Stimulated activated CD8-positive, alpha-beta memory T cell treated with anti-CD3 and anti-CD28 coated beads, Interleukin-7, amount 100 ng/mL, for 1 hour (primary cell): ENCODE results near the gene SPSB1.
"Not testable (repeated sequence)": the region's sequence is repeated elsewhere in the genome, so short reads cannot be mapped to it uniquely, and the experiment has no call there.

Source experiments
- DNase-seq, 2 donors: peaks; one replicate each; pipeline ENCODE4 v3.0.0-alpha.2; 2020; ENCODE audit warnings: low read depth in 2 of 2

SPSB1 gene

DNA sequence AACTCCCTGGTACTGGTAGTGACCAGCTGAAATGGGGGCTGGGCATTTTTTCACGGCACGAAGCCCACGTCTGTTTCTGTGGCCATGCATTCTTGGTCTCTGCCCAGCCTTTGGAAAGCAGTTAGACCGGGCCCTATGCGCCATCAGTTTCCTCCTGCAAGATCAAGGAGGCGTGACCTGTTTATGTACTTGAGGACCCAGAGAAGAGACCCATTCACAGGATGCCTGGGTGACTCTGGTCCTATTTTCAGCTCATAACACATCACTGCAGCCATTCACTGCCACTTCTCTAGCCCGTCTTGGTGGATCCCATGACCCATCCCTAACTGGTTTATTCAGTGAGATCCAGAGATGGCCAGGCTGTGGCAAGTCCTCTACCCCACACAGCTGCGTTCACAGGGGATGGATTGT is 70.4 kb downstream of the SPSB1 start:
- no peak for DNase-seq

DNA sequence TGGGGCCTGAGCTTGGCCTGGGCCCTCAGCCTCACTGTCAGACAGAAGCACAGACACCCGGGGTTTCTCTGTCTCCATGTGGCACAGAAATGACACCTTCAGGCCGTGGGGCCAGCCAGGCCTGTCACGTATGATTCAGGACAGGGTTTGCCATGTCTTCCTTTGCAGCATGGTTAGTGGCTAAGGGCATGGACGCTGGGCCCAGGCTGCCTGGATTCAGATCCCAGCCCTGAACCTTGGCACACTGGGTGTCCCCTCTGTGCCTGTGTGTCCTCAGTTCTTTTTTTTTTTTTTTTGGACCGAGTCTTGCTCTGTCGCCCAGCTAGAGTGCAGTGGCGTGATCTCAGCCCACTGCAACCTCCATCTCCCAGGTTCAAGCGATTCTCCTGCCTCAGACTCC is 73.6 kb downstream of the SPSB1 start:
- DNase-seq, result no peak

- DNase-seq, result no peak
These were observed 74.5 kb downstream of the SPSB1 start for GRCh38 chr1:9366943-9367780.

GRCh38 chr1:9367806-9368205 is 75.1 kb downstream of the SPSB1 start:
- DNase-seq, result no peak

- no peak for DNase-seq
These were observed 75.7 kb downstream of the SPSB1 start for GRCh38 chr1:9368356-9368755.

GRCh38 chr1:9369964-9370788 is 77.5 kb downstream of the SPSB1 start:
- DNase-seq, result no peak

- no peak for DNase-seq
These were observed 78.8 kb downstream of the SPSB1 start for GRCh38 chr1:9371391-9371935.

- DNase-seq, result no peak
These were observed 79.3 kb downstream of the SPSB1 start for GRCh38 chr1:9371951-9372350.

GRCh38 chr1:9373619-9374018 is 80.9 kb downstream of the SPSB1 start:
- DNase-seq, result no peak

GRCh38 chr1:9374748-9375341 is 82.2 kb downstream of the SPSB1 start:
- no peak for DNase-seq

DNA sequence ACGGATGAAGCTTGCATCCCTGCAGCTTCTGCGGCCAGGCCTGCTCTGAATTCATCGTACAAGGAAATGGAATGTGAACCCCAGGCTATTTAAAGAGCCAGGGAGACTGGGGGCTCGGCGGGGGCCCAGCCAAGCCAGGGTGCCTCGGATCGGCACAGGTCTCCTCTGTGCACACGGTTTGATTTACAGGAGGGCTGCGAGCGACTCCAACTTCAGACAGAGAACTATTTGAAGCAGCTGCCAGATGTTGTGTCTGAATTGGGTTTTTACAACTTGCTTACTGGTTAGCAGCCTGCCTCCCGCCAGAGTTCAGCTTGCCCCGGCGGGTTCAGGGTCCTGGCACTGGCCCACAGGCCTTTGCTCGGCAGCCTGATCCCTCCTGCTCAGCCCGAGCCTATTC is 83.2 kb downstream of the SPSB1 start:
- no peak for DNase-seq

DNA sequence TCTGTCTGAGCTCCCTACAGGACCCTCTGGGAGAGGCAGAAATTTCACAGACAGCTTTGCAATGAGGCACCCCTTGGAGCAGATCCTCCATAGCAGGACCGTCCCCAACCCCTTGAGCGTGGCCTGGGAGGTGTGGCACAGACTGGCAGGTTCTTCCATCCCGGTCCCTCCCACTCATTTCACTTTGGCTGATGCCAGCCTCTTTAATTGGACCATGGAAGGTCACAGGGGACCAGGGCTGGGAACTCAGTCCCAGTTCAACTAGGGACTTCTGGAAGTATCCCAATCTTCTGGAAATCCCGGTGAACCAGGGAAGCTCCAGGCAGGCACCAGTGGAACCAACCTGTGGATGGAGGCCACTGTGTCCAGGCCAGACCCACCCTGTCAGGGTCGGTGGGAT is 83.7 kb downstream of the SPSB1 start:
- DNase-seq, result no peak

- no peak for DNase-seq
These were observed 84.2 kb downstream of the SPSB1 start for GRCh38 chr1:9376886-9377333.

GRCh38 chr1:9378801-9379200 is 86.1 kb downstream of the SPSB1 start:
- no peak for DNase-seq

- DNase-seq, result no peak
These were observed 88.0 kb downstream of the SPSB1 start for GRCh38 chr1:9380711-9381110.

GRCh38 chr1:9382643-9383491 is 90.2 kb downstream of the SPSB1 start:
- DNase-seq, result no peak

DNA sequence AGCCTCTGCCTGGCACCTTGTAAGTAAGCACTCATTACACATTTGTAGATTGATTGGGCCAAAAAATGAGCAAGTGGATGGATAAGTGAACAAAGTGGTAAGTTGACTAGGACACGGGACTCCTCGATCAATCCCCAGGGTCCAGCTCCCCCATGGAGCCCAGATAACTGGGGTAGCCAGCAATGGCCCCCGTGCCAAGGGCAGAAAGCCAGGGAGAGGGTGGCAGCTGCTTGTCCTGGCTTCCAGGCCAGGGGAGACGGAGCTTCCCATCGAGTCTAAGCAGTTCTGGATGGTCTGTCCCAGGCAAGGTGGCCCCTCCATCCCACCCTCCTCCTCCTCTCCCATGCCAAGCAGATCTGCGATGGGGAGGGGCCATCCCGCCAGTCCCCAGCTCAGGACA is 91.4 kb downstream of the SPSB1 start:
- no peak for DNase-seq

DNA sequence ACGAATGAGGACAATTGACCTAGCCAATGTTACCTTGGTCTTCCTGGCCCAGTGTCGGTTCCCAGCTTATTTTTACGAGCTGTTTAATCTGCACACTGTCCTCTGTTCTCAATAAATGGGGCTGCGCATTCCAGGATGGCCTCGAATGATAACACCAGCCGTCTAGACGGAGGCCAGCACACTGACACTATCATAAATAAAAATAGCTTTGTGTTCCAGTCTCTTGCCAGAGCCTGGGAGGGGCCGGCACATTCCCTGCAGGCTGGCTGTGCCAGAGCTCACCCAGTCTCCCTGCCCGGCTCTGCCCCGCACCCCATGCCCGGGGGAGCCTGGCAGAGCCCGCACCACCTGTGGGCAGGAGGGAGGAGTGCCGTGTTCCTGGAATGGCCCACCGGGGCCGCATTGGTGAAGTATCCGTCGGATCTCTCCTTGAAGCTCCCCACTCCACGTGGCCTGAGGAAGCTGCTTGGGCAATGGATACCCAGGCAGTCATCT is 92.1 kb downstream of the SPSB1 start:
- no peak for DNase-seq

DNA sequence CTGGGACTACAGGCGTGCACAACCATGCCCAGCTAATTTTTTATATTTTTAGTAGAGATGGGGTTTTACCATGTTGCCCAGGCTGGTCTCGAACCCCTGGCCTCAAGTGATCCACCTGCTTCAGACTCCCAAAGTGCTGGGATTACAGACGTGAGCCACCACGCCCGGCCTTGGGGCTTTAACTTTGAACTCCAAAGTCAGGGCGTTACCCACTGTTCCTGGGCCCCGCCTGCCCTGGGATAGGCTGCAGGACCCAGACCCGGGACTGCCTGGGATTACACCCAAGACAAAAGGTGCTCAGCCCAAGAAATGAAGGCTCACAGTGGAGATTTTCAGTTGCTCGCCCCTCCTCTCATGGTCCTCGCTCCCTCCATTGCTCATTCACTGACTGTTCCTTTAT is 92.7 kb downstream of the SPSB1 start:
- not testable (repeated sequence) for DNase-seq

DNA sequence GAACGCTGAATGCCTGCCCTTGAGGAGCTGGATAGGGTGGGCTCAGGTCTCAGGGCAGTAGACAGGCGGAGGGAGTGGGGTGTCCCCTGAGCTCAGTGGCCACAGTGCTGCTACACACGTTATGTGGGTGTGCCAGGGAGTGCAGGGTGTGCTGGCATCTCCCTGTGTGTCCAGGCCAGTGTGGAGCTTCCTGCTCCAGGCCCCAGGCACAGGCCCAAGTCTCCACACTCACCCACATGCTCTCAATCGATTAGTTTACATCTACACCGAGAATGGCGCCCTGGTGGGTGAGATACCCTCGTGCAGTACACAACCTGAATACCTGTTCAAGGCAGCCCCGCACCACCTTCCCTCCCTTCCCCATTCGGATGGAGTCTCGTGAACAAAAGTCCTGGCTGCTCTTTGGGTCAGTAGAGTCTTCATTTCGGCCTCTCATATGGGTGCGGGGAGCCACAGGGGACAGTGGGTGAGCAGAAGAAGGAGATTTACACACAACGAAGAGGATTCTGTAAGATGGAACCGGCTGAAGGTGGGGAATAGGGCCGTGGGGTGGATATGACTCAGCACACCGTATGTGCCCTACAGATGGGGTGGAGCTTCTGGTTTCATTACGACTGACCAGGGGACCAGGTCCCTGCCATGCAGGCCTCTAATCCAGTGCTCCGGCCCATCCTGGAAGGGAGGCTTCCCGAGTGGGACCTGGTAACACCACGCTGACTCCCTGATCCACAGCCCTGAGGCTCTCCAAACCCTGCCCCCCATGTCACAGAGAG is 93.3 kb downstream of the SPSB1 start:
- no peak for DNase-seq
